Hippocampal formation (tissue), 2 donors: ENCODE measurements around the gene DCAF12.
"Not testable (repeated sequence)": the region's sequence is repeated elsewhere in the genome, so short reads cannot be mapped to it uniquely, and the experiment has no call there.

Experiments used
- DNase-seq, 2 donors: peaks; one replicate each; lab custom pipeline; 2025; lab: John Stamatoyannopoulos, UW

DCAF12 gene

DNA sequence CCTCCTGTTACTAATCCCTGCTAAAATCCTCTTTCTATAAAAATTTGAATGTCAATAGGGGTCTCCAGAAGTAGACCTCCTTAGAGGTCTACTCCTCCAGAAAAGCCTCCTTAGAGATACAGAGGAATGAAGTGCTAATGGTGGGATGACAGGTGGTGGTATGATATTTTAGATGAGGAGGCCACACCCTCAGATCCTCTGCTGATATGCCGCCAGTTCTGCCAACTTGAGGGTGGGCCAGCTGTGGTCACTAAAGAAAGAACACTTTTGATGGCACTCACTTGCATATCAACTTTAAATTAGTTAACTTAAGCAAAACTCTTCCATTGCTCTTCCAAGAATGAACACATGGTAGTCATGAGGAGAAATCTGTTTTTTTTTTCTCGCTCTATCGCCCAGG lies 61.0 kb downstream of the DCAF12 start:
- no peak for DNase-seq

DNA sequence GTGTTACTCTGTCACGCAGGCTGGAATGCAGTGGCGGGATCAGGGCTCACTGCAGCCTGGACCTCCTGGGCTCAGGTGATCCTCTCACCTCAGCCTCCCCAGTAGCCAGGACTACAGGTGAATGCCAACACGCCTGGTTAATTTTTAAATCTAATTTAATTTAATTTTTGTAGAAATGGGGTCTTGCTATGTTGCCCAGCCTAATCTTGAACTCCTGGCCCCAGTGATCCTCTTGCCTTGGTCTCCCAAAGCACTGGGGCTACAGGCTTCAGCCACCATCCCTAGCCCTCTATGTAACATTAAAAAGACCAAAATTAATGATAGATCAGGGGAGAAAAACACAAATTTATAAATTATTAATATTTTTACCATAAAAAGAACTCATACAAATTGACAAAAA lies 66.5 kb downstream of the DCAF12 start:
- DNase-seq = no peak

DNA sequence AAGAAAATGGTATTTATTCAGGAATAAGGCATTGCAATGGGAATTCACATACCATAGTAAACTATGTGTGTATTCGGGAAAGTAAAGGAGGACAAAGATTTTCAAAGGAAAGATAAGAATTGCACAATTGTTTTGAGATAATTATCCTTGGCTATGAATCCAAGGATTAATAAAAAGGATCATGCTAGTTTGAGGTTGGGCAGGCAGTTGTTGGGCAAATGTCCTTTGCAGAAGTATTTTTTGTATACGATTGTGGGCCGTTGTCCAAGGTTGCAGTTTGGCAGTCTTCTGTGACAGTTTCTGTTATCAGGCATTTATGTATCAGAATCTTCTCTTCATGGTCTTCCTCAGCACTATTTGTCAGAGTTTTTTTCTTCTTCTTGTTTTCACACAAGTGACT lies 67.2 kb downstream of the DCAF12 start:
- DNase-seq = no peak

DNA sequence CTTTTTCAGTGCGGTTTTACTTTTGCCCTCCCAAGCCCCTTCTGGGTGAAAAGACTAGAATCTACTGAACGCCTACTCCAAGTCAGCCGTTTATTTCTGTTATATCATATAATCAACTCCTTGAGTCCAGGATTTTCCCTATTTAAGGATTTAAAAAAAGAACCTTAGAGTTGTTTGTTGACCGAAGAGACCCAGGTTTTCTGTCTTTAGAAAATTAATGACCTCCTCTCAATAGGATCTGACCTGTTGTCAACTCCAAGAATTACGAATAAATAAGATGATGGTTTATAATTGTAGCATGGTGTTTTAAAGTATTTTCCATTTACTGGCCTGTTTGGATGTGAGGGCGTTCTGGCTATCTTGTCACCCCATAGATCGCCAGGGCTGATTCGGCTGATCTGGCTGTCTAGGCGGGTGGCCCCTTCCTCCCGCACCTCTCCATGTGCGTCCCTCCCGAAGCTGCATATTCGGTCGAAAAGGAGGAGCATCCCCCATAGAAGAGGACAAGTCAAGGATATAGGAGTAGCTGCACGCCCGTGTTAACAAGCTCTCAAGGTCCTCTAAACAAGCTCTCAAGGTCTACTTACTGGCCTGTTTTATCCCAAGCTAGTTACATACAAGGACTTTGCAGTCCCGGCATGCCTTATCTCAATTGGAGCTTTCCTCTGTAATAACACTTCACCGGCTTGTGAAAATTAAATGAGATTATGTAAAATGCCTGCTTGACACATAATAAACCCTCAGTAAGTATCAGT lies 76.7 kb downstream of the DCAF12 start:
- no peak for DNase-seq

DNA sequence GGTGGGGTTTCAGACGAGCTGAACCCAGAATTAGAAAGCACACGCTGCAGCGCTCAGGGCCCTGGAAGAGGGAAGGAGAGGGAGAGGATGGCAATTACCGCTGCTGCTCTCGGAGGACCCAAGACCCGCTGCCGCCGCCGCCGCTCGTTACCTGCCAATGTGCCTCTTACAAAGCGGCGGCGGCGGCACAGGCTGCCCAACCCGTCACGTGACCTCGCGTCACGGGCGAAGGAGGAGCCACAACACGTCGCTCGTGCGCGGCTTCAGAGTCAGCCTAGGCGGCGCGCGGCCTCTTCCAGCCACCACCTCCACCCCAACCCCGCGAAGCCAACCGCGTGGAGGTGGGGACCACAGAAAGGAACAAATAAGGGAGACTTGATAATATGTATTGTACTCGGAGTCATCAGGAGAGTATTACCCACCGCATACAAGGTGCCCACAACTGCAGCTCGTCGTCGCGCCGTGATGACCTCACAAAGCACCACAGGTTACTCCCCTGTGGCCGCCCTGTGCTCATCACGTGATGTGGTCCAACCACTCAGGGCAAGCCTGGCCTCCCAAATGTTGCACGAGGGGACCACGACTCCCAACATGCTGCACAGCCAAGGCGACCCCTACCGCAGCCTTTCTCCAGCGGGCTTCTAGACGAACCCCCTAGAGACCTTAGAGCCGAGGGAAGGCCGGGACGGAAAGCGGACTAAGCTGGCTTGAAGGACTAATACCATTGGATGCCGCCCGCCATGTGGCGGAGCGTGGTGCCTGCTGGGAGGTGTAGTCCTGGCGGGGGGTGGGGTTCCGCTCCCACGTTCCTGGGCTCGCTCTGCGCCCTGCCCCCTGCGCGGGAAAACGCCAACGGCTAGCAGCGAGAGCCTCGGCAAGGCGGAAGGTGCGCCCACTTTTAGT lies 77.5 kb downstream of the DCAF12 start, which contains the start of gene UBAP2:
Gene UBAP2, minus strand, starts transcription at position 161 of the 903 bp plus-strand sequence. CDS start 31,739 bp downstream, outside the sequence.
- peak; percentile 96 to 99 for DNase-seq

DNA sequence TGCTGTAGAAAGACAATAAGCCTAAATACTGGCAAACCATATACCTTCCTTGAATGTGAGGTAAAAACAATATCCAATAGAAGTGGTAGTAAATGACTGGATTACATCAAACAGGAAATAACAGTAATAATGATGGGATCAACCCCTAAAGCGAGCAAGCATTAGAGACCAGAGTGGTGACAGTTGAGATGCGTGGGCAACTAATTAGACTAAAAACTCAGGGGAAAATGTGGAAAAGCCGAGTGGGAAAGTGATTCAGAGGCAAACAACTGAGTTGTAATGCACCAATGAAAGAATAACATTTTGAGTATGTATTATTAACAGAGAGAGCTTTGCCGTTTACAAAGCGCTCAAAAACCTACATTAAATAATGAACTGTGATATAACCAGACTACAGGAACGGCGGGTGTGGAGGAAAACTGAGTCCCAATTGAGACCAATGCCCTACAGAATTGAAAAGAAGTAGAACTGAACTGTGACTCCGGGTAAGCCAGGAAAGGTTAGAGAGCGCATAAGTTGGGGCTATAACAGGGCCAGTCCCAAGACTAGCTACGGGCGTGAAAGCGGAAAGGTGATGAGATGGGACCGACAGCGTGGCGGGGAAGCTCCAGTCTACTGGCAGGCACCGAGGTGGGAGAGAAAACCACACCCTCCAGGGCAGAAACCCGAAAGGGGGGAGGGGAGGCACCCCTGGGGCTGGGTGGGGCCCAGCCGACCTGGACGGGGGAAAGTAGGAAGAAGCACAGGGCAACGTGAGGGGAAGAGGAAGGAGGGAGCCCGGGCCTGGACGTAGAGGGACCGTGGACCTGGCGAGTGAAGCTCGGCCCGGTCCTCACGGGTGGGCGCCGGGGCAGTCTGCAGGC lies 78.4 kb downstream of the DCAF12 start:
- DNase-seq = no peak

DNA sequence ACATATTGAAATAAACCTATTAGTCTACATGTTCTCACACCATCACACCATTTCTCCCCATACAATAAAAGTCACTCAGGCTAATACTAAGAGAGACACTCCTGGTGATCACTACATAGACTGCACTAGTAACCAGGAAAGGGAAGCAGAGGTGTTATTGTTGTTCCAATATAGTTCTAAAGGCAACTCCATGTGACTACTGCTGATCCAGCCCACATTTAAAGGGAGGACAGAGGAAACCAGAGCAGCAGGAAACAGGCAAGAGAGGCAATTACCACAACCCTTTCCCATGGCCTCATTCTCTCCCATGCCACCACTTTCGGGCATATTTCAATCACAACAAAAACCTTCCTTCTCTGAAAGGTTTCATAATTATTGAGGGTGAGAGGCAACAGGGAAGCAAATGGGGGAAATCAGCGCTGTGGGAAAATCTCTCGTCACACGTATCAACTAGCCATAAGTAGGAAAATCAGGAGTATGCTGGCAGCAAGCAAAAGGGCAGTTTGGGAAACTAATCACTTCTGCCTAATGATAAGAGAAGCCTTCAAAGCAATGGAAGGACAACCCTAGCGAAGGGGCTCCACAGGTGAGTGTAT lies 79.6 kb downstream of the DCAF12 start:
- no peak for DNase-seq

DNA sequence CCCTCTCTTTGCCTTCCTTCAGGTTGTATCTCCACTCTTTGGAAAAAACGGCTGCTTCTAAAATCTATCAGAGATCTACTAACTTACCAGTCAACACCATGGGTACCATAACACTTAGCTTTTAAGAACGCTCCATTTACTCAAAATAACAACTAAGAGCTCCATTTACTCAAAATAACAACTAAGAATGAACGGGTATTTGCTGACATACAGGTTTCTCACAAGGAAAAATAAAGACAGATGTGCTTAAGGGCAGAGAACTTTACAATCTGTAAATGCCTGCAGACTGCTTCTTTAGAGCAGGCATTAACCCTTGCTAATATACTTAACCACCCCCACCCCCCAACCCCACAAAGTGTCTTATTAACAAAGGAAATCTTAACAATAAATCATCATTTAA lies 80.6 kb downstream of the DCAF12 start:
- no peak for DNase-seq

DNA sequence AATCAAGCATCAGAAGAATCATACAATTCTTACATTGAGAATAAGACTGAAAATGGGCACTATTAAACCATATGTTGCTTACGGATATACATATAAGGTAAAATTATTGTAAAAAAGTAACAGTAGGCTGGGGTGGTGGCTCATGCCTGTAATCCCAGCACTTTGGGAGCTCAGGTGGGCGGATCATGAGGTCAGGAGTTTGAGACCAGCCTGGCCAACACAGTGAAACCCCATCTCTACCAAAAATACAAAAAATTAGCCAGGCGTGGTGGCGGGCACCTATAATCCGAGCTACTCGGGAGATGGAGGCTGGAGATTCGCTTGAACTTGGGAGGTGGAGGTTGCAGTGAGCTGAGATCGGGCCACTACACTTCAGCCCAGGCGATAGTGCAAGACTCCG lies 84.4 kb downstream of the DCAF12 start:
- not testable (repeated sequence) for DNase-seq

DNA sequence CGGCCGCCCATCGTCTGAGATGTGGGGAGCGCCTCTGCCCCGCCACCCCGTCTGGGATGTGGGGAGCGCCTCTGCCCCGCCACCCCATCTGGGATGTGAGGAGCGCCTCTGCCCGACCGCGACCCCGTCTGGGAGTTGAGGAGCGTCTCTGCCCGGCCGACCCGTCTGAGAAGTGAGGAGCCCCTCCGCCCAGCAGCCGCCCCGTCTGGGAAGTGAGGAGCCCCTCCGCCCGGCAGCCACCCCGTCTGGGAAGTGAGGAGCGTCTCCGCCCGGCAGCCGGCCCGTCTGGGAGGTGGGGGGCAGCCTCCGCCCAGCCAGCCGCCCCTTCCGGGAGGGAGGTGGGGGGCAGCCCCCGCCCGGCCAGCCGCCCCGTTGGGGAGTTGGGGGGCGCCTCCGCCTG lies 87.6 kb downstream of the DCAF12 start:
- DNase-seq = not testable (repeated sequence)

DNA sequence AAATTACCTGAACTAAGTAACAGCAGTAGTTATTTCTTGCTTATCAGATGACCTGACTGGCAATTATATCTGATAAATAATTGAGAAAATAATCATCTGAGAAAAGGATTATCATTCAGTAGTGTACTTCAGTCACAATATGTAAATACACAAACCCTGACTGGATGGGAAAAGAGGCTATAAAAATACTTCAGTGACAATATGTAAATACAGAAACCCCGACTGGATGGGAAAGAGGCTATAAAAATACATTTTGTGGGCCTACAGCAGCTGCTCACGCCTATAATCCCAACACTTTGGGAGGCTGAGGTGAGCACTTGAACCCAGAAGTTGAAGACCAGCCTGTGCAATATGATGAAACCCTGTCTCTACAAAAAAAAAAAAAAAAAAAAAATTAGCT lies 88.9 kb downstream of the DCAF12 start:
- DNase-seq = no peak

DNA sequence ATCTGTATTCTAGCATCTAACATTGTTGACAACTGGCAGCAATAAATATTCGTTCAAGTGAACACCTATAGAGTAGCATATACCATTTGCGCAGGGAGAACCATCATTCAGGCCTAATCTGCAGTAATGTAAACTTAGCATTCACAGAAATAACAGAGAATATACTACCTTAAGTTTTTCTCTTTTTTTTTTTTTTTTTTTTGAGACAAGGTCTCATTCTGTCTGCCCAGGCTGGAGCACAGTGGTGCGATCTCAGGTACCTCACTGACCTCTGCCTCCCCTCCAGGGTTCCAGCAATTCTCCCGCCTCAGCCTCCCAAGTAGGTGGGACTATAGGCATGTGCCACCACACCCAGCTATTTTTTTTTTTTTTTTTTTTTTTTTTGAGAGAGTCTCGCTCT lies 89.9 kb downstream of the DCAF12 start:
- DNase-seq = no peak
